ENCODE data around the gene PTPRK. TPM values are rescaled to one million over a fixed set of nuclear protein-coding genes. Genes with fewer than 3 reads are reported as not detected.
"Not testable (repeated sequence)": the region's sequence is repeated elsewhere in the genome, so short reads cannot be mapped to it uniquely, and the experiment has no call there.

The PTPRK gene
- total RNA-seq, 1 donor from 2014 or later: 13.0 TPM

GRCh38 chr6:128437685-128438084 lies 82.7 kb downstream of the PTPRK start:
- ATAC-seq: no peak

- not testable (repeated sequence) for ATAC-seq
Observed at GRCh38 chr6:128434752-128435151, 85.6 kb downstream of the PTPRK start.

GRCh38 chr6:128432394-128432793 lies 88.0 kb downstream of the PTPRK start:
- no peak for ATAC-seq

- no peak for ATAC-seq
Observed at GRCh38 chr6:128427139-128427538, 93.3 kb downstream of the PTPRK start.

GRCh38 chr6:128425856-128426255 lies 94.5 kb downstream of the PTPRK start:
- ATAC-seq: no peak

- ATAC-seq: no peak
Observed at GRCh38 chr6:128422871-128423270, 97.5 kb downstream of the PTPRK start.

- ATAC-seq: no peak
Observed at GRCh38 chr6:128422200-128422599, 98.2 kb downstream of the PTPRK start.

GRCh38 chr6:128421788-128422187 lies 98.6 kb downstream of the PTPRK start:
- ATAC-seq: no peak

GRCh38 chr6:128417698-128418097 lies 102.7 kb downstream of the PTPRK start:
- ATAC-seq: no peak

GRCh38 chr6:128415387-128415786 lies 105.0 kb downstream of the PTPRK start:
- ATAC-seq: no peak

- ATAC-seq: no peak
Observed at GRCh38 chr6:128414943-128415342, 105.5 kb downstream of the PTPRK start.

- no peak for ATAC-seq
Observed at GRCh38 chr6:128413291-128413690, 107.1 kb downstream of the PTPRK start.

GRCh38 chr6:128412680-128413079 lies 107.7 kb downstream of the PTPRK start:
- no peak for ATAC-seq

- ATAC-seq: no peak
Observed at GRCh38 chr6:128410584-128410983, 109.8 kb downstream of the PTPRK start.

- ATAC-seq: no peak
Observed at GRCh38 chr6:128409003-128409402, 111.4 kb downstream of the PTPRK start.

GRCh38 chr6:128406453-128406852 lies 113.9 kb downstream of the PTPRK start:
- no peak for ATAC-seq

GRCh38 chr6:128403618-128404444 lies 116.6 kb downstream of the PTPRK start:
- peak; percentile 49 for ATAC-seq

GRCh38 chr6:128400875-128401274 lies 119.5 kb downstream of the PTPRK start:
- no peak for ATAC-seq

GRCh38 chr6:128397996-128398395 lies 122.4 kb downstream of the PTPRK start:
- no peak for ATAC-seq

GRCh38 chr6:128395596-128395995 lies 124.8 kb downstream of the PTPRK start:
- ATAC-seq: no peak

GRCh38 chr6:128395188-128395587 lies 125.2 kb downstream of the PTPRK start:
- no peak for ATAC-seq

GRCh38 chr6:128394167-128394566 lies 126.2 kb downstream of the PTPRK start:
- ATAC-seq: no peak

GRCh38 chr6:128389820-128390534 lies 130.4 kb downstream of the PTPRK start:
- ATAC-seq: no peak

- ATAC-seq: no peak
Observed at GRCh38 chr6:128388380-128388779, 132.0 kb downstream of the PTPRK start.
